Astrocyte (in vitro differentiated cells and primary cell): ENCODE measurements around the gene ANKRD39. TPM values are rescaled to one million over a fixed set of nuclear protein-coding genes. Genes with fewer than 3 reads are reported as not detected.

ENCODE experiments used
- DNase-seq: peaks from one replicate; pipeline ENCODE4 v3.0.0-alpha.2; 2010; ENCODE audit warnings: low read depth
- FAIRE-seq: peaks from 2 replicates; lab custom pipeline; 2011; peaks lifted over from hg19 to GRCh38; lab: Jason Lieb, UNC
- H2AFZ ChIP-seq: 2 replicates; pipeline ENCODE4 v1.6.0; 2012; ENCODE audit warnings: low read depth, low read length, inconsistent platforms
- H3K27ac ChIP-seq: 2 replicates; pipeline ENCODE4 v1.5.1; 2011; ENCODE audit warnings: low read depth, low read length, inconsistent platforms
- H3K27me3 ChIP-seq: 2 replicates; pipeline ENCODE4 v1.6.0; 2011; ENCODE audit warnings: low read length, inconsistent platforms; ENCODE audit not compliant: insufficient read depth
- H3K36me3 ChIP-seq: 2 replicates; pipeline ENCODE4 v1.5.1; 2011; ENCODE audit warnings: low read length, inconsistent platforms; ENCODE audit not compliant: insufficient read depth
- H3K4me1 ChIP-seq: 2 replicates; pipeline ENCODE4 v1.5.1; 2011; ENCODE audit warnings: low read length, inconsistent platforms; ENCODE audit not compliant: insufficient read depth
- H3K4me2 ChIP-seq: 2 replicates; pipeline ENCODE4 v1.6.0; 2012; ENCODE audit warnings: low read length, inconsistent platforms
- H3K4me3 ChIP-seq: 2 replicates; pipeline ENCODE4 v1.5.1; 2011; ENCODE audit warnings: low read depth, mild to moderate bottlenecking, low read length, inconsistent platforms; ENCODE audit not compliant: insufficient read depth
- H3K79me2 ChIP-seq: 2 replicates; pipeline ENCODE4 v1.6.0; 2012; ENCODE audit warnings: mild to moderate bottlenecking, low read length, inconsistent platforms; ENCODE audit not compliant: insufficient read depth
- H3K9ac ChIP-seq: 2 replicates; pipeline ENCODE4 v1.6.0; 2012; ENCODE audit warnings: mild to moderate bottlenecking, low read length, inconsistent platforms
- H3K9me3 ChIP-seq: 2 replicates; pipeline ENCODE4 v1.5.1; 2012; ENCODE audit warnings: low read depth, mild to moderate bottlenecking, low read length, inconsistent platforms; ENCODE audit not compliant: insufficient read depth
- H4K20me1 ChIP-seq: 2 replicates; pipeline ENCODE4 v1.6.0; 2012; ENCODE audit warnings: low read length, inconsistent platforms; ENCODE audit not compliant: insufficient read depth
- H3K27ac Mint-ChIP-seq: one replicate; pipeline ENCODE4 v1.8.0; 2021; ENCODE audit warnings: mild to moderate bottlenecking, mixed read lengths; ENCODE audit not compliant: unreplicated experiment
- H3K27me3 Mint-ChIP-seq: one replicate; pipeline ENCODE4 v1.8.0; 2021; ENCODE audit warnings: low read depth, mixed read lengths; ENCODE audit not compliant: unreplicated experiment
- H3K36me3 Mint-ChIP-seq: one replicate; pipeline ENCODE4 v1.8.0; 2021; ENCODE audit warnings: low read depth, mixed read lengths; ENCODE audit not compliant: unreplicated experiment
- H3K4me1 Mint-ChIP-seq: one replicate; pipeline ENCODE4 v1.8.0; 2021; ENCODE audit warnings: low read depth, mixed read lengths; ENCODE audit not compliant: unreplicated experiment
- H3K4me3 Mint-ChIP-seq: one replicate; pipeline ENCODE4 v1.8.0; 2021; ENCODE audit warnings: mild to moderate bottlenecking, moderate library complexity, mixed read lengths; ENCODE audit not compliant: unreplicated experiment
- H3K9me3 Mint-ChIP-seq: one replicate; pipeline ENCODE4 v1.8.0; 2021; ENCODE audit warnings: mild to moderate bottlenecking, mixed read lengths; ENCODE audit not compliant: unreplicated experiment
- CTCF ChIP-seq: IDR thresholded peaks from 2 replicates; pipeline ENCODE4 v1.5.1; 2011; ENCODE audit warnings: low read depth, mild to moderate bottlenecking, inconsistent platforms, low read length, moderate library complexity; ENCODE audit not compliant: insufficient read depth
- EZH2 ChIP-seq: IDR thresholded peaks from 2 replicates; pipeline ENCODE4 v1.6.1; 2012; ENCODE audit warnings: mild to moderate bottlenecking, low read length, inconsistent platforms; ENCODE audit not compliant: insufficient read depth
- total RNA-seq: library from RNA; stranded (reverse); gene quantifications from 2 replicates; pipeline ENCODE4 v1.2.1, GENCODE V29; 2021

ANKRD39 gene
- total RNA-seq, 1 donor from 2014 or later = 13.7 TPM

GRCh38 chr2:96841701-96842495 is 15.9 kb downstream of the ANKRD39 start:
- no peak for TF ChIP-seq CTCF

GRCh38 chr2:96839875-96840850 is 17.7 kb downstream of the ANKRD39 start:
- Mint-ChIP-seq H3K36me3 (peaks cover 16% of the 10 kb centered on the region), H3K27me3 (no peaks in the 10 kb centered on the region), H3K4me3 (no peak overlapping the region), H3K9me3 (no peaks in the 10 kb centered on the region), H3K27ac (no peak overlapping the region), H3K4me1 (no peaks in the 10 kb centered on the region)
- Histone ChIP-seq H3K27ac (no peak overlapping the region), H3K27me3 (no peaks in the 10 kb centered on the region), H3K4me2 (peak overlapping the region; percentile 5), H4K20me1 (no peaks in the 10 kb centered on the region), H3K4me1 (peaks cover 5% of the 10 kb centered on the region), H3K9me3 (no peaks in the 10 kb centered on the region), H3K79me2 (no peaks in the 10 kb centered on the region), H3K9ac (no peak overlapping the region), H2AFZ (no peak overlapping the region), H3K36me3 (no peaks in the 10 kb centered on the region), H3K4me3 (no peak overlapping the region)
- no peak for DNase-seq
- no peak for TF ChIP-seq EZH2
- no peak for TF ChIP-seq CTCF
- FAIRE-seq = no peak

More at GRCh38 chr2:96841701-96842495, 15.9 kb downstream of the ANKRD39 start:
- DNase-seq = no peak
- Histone ChIP-seq H2AFZ (no peak overlapping the region), H3K79me2 (no peaks in the 10 kb centered on the region), H3K27me3 (no peaks in the 10 kb centered on the region), H3K36me3 (no peaks in the 10 kb centered on the region), H4K20me1 (no peaks in the 10 kb centered on the region), H3K4me1 (peaks cover 5% of the 10 kb centered on the region), H3K4me3 (no peak overlapping the region), H3K9me3 (no peaks in the 10 kb centered on the region), H3K9ac (no peak overlapping the region), H3K4me2 (no peak overlapping the region), H3K27ac (no peak overlapping the region)
- H3K9me3 Mint-ChIP-seq = no peaks in the 10 kb centered on the region
- H3K27me3 Mint-ChIP-seq = no peaks in the 10 kb centered on the region
- H3K36me3 Mint-ChIP-seq = peaks cover 16% of the 10 kb centered on the region
- FAIRE-seq = no peak
- no peaks in the 10 kb centered on the region for H3K4me1 Mint-ChIP-seq
- no peak overlapping the region for H3K4me3 Mint-ChIP-seq
- no peak overlapping the region for H3K27ac Mint-ChIP-seq
